CD4-positive, alpha-beta T cell treated with Interferon alpha-2 for 1 hour (primary cell): ENCODE results near the gene NTF3.

Experiments
- DNase-seq, 2 donors: peaks; one replicate each; pipeline ENCODE4 v3.0.0-alpha.2; 2020 to 2022

Gene NTF3

DNA sequence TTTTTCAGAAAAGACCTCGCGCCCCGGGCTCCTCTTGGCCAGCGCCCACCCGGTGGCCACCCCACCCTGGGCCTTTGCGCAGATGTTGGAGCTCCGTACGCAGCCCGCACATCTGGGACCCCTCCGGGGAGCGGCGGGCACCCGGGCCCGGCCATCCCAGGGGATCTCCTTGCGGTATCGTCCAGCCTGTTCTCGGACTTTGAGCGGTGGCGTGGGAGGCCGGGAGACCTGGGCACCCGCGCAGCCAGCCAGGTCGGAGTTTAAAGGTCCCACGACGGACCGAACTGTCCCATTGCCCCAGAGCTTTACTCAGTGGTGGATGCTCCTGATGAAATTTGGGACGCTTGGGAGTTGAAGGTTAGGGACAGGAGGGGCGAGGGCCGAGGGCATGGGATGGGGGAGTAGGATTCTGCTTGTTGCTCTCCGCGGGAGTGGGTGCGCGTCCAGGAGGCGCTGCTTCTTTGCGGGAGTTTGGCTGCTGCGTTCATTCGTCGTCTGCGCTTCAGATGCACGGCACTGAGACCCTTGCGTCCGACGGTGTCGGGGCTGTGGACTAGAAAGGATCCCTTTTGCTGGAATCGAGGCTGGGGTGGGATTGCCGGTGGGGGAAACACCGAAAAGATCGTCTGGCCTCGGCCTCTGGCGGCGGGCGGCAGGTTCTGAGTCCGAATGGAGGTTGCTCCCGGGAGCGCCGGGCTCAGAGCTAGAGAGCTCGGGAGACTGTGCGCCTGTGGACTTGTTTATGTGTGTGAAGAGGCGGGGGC, 1.4 kb downstream of the NTF3 start:
- no peak for DNase-seq

- DNase-seq: no peak
Observed at GRCh38 chr12:5433845-5434646, 2.1 kb downstream of the NTF3 start.

DNA sequence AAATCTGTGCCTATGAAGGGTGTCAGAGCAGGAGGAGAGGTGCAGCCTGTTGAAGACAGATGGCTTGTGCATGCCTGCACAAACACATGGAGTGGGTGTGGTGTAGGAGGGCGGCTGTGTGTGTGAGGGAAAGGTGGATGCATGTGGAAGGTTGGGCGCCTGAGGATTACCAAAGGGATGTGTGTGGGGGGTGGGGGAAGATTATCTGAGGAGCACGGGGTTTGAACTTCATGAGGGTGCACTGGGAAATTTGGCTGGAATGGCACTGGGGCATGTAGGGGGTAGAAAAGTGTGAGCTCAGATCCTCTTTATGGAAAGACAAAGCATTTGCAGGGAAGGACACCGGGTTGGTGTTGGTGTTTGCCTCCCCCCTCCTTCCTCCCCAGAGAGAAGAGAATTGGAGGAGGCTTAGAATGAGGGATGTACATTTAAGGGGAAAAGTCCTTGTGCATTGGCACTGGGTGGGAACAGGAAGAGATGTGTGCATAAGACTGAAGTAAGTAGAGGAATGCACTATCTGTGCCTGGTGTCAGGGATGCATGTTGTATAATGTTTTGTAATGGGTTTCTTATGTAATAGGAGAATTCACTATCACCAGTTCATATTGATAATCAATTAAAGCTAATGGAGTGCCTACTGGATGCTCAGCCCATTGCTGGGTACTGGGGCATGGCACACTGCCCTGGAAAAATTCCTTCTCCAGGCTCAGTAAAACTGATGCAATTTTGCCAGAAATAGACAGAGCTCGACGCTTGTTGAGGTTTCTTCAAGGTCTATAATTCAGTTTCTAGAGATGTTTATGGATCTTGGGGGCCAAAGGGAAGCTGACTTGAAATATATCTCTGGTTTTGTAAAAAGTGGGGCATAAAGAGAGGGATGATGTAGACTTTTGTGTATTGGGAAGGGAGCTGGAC, 3.0 kb downstream of the NTF3 start:
- no peak for DNase-seq

GRCh38 chr12:5437182-5437583, 5.3 kb downstream of the NTF3 start:
- DNase-seq: no peak

- no peak for DNase-seq
Observed at GRCh38 chr12:5437589-5437988, 5.7 kb downstream of the NTF3 start.

DNA sequence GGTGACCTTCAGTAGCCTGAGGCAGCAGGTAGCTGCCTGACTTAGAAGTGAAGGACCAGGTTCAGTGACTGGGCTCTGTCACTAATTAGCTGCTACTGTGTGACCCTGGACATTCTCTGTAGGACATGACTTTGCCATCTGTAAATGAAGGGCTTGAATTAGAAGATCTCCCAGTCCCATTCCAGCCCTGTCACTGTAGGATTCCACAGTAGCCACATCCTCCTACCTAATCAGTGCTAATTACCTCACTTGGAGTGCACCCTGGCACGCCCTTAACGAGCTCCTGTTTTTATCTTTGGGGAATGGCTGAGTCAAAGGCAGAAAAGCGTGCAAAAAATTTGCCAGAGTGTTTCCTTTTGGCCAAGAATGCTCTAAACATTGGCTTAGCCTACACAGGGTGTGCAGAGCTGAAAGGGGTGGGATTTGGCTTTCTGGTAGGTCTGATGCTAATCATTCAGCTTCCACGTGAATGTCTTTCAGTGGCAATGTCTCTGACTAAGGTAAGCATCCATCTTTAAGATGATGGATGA, 6.8 kb downstream of the NTF3 start:
- DNase-seq: no peak

- no peak for DNase-seq
Observed at GRCh38 chr12:5439371-5439771, 7.5 kb downstream of the NTF3 start.

DNA sequence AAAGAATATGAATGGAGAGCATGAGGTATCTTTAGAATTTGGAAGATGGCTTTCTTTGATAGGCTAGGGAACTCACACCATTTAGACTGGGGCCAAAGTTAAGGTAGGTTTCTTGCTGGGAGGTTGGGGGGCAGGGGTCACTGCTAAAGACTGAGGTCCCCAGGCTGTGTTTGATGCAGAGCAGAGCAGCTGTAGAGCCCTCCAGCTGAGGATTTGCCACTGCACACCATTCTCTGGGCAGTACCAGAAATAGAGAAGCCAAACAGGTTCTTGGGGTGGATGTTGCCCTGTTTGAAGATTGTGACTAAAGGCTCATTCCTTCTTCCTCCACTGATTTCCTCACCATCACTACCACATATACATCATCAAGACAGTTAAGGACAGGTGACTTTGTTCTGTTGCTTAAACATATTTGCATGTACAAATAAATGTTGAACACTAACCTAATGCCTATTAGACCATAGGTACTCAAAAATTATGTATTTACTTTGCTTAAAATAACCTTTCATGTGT, 7.9 kb downstream of the NTF3 start:
- DNase-seq: no peak

- no peak for DNase-seq
Observed at GRCh38 chr12:5440978-5441377, 9.1 kb downstream of the NTF3 start.

DNA sequence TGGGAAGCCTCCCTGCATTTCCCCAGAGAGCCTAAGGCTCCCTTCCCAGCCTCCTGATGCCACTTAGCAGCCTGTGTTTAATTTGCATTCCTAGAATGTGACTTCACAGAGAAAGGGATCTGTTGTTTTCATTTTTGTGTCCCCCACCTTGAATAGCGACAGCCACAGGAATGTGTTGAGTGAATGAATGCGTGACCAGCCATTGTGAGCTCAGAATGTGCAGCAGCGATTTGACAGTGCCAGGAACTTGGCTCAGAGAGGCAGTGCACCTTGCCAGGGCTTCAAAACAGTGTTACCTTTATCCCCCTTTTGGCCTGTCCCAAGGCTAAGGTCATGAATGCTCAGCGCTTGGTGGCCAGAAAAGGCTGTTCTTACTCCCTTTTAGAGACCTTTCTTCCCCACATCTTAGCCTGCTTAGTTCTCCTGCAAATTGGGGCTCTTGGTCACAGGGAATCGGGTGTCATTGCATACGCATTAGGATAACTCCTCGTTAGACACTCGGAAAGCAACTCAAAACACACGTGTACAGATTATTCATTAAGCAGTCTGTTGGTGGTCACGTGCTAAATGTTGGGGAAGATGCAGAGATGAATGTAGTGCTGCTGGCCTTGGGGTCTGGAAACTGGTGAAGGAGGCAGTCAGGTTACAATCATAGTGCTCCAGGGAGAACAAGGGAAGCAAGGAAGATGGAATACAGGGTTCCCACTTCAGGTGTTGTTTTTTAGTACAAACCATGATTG, 9.8 kb downstream of the NTF3 start:
- no peak for DNase-seq

DNA sequence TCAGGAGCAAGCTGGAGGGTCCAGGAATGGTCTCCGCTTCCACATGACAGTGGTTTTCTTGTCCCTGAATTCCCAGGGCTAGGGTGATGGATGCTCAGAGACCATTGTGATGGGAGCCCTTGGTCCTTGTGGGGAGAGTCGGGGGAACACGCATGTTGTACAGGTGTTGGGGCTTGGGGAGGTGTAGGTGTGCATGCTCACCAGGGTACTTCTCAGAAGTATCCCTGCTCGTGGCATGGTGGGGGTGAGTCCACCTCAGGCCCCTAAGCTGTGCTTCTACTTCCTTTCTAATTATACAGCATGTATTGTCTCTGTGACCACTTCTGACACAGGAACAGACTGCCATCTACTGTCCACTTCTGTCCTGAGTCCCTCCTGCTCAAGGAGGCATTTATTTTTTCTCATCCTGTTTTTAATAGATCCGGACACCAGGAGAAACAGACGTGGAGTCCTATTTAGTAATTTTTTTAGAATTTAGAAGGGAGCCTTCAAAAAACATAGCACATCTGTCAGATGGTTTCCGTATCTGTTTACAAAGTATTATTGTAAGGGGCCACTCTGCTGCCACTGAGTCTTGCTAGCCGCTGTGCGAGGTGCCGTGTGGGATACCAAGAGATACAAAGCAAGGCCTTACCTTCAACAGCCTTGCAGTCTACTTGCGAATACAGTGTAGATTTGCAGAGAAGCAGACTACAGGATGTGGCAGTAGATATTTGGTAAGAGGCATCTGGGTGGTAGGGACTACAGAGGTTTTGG, 10.5 kb downstream of the NTF3 start:
- DNase-seq: no peak

GRCh38 chr12:5444520-5444919, 12.6 kb downstream of the NTF3 start:
- DNase-seq: no peak

- no peak for DNase-seq
Observed at GRCh38 chr12:5447320-5447719, 15.4 kb downstream of the NTF3 start.

- no peak for DNase-seq
Observed at GRCh38 chr12:5451251-5451650, 19.3 kb downstream of the NTF3 start.

DNA sequence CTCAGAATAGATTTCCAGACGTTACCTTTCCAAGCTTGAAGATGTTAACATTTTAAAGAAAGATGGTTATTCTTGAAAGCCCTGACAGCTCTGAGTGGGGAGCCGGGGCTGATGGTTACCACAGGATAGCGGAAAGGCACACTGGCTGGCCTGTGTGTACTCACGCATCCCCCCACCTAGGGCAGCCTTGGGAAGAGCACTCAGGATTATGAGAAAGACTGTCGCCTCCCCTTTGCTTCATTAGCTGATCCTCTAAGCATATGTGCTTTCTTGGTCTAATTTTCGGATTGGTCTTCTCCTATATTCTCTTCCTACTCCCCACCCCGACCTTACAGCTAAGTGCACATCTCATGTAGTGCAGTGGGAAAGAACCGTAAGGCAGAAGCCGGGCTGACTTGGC, 20.7 kb downstream of the NTF3 start:
- DNase-seq: no peak

GRCh38 chr12:5453466-5453865, 21.6 kb downstream of the NTF3 start:
- DNase-seq: no peak

DNA sequence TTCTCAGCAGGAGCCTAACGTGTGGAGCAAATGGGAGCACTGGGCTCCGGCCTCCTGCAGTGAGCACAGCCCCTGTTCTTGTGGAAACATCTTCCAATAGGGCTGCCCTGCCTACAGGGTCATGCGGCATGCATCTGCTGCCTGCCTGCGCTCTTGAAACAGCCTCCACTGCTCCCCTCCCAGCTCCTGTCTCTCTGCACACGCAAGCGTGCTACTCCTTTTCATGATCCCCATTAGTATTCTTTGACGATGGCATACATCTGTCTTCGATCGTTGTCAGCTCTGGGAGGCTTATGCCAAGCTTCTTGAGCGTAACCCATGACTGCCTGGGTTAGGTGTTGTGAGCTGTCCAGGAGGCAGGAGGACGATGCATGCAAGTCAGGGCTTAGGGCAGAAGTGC, 23.1 kb downstream of the NTF3 start:
- DNase-seq: no peak

GRCh38 chr12:5456030-5456429, 24.1 kb downstream of the NTF3 start:
- DNase-seq: no peak

DNA sequence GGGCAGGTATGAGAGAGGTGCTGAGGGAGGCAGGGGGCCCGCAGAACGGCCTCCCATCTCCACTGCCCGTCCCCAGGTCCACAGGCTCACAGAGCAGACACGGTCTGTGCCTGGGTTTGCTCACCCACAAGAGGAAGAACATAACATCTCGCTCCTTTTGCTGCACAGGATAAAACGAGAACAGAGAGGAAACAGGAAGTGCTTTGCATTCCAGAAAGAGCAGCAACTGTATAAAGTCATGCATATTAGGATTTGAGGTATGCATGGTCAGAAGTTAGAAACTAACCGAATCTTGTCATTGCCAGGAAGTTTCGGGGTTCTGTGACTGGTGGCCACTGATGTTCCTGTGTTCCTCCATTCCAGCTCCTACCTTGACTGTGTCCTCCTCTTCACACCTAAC, 25.0 kb downstream of the NTF3 start:
- DNase-seq: no peak

DNA sequence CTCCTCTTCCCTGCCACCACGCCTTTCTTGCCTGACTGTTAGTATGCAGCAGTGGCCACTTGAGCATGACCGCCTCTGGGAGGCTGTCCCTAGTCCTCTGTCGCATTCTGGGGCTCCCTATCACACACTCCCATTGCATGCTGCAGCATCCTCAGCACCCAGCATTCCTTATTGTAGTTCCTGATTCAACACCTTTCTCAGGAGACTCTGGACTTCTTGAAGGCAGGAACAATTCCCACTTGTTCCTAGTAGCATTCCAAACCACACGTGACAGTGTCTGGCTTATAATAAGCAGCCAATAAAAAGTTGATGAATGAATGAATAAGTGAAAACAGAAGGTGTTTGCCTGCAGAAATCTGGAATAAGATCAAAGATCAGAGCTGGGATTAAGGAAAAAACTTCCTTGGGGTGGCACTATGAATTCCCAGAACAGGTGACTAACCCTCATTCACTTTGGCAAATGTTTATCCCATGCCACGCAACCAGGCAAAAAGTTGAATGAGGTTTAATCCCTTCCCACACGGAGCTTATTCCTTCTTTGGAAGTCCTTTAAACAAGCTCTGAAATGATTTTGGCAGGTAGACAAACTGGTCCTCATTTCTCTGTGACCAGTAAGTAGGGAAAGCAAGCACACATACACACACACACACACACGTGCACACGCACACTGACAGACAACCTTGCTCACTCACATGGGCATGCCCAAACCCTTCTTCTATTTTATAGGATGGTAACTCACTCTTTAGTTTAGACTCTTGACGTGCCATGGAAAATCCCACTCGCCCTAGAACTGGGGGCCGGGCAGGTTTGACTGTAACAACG, 26.5 kb downstream of the NTF3 start:
- no peak for DNase-seq
